T-helper 9 cell (primary cell): ENCODE measurements around the gene POGLUT3.

Experiments
- DNase-seq: peaks from one replicate; pipeline ENCODE4 v3.0.0-alpha.2; 2020

The POGLUT3 gene

DNA sequence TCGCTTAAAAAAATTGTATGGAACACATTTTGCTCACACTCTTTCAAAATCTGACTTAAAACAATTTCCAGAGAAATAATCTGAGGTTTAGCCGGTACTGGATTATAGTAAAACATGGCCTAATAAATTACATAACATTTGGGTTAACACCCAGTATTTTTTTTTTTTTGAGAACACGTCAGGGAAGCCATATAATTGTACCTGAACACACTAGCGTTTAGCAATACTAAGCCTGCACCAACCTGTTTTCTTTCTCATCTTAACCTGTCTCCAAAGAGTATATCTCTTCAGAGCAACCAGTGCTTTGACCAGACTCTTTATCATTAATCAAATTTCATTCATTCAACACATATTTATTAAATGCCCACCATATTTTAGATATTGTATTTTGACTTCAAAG, 2.0 kb upstream of the POGLUT3 start:
- no peak for DNase-seq

DNA sequence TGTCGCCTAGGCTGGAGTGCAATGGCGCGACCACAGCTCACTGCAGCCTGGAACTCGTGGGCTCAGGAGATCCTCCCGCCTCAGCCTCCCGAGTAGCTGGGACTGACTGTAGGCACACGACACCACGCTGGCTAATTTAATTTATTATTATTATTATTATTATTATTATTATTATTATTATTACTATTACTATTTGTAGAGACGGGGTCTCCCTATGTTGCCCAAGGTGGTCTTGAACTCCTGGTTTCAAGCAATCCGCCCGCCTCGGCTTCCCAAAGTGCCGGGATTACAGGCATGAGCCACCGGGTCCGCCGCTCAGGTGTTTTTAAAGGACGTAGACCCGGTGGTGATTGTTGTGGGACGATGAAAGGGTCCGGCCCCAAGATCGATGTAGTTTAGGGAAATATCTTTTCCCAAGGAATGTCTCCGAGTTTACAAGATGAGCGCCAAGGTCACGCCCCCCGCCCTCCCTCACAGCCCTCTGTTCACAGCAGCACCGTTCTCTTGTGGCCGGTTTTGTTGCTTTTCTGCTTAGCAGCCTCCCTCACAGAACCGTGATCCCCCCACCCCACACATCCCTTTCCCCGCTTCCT, 728 bp upstream of the POGLUT3 start:
- DNase-seq, result no peak

GRCh38 chr11:108497317-108498045, 703 bp downstream of the POGLUT3 start:
- peak; percentile 59 for DNase-seq

DNA sequence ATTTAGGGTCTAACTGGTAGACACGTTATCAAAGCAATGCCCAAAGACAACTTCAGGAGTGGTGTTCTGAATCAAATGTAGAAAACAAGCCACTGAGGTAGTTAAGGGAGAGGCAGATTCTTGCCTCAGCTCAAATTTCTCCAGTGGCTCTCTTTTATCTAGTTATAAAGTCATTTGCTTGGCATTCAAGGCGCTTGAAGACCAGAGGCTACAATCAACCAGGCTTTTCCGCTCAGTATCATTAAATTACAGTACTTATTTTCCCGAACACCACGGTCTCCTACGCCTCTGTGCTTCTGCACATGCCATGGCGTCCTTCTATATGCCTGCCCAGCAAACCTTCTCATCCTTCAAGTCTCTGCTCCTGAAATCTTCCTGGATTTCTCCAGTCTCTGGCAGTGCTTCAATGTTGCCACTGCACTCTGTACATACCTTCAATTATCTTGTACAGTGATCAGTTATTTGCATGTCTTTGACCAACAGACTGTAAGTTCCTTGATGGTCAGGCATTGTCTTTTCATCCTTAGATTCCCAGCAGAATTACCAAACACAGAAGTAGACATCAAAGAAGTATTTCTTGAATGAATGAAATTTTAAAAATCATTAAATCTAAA, 1.4 kb downstream of the POGLUT3 start:
- DNase-seq, result no peak

GRCh38 chr11:108495326-108495725, 2.9 kb downstream of the POGLUT3 start:
- no peak for DNase-seq

GRCh38 chr11:108494182-108494581, 4.0 kb downstream of the POGLUT3 start:
- no peak for DNase-seq

DNA sequence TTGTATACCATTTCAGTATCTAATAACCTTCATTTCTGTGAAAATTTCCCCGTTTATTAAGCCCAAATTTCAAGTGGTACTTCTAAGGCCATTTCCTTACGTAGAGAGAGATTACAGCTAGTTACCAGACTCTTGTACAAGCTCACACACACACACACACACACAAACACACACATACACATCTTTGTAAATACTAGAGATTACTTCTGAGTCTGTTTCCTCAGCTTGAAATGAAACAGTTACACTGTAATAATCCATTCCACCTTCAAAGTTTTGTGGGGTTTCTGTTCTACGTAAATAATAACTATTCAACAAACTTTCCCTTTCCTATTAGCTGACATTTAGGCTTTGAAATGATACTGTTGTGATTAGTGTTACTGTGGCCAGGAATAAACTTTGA, 6.2 kb downstream of the POGLUT3 start:
- no peak for DNase-seq

DNA sequence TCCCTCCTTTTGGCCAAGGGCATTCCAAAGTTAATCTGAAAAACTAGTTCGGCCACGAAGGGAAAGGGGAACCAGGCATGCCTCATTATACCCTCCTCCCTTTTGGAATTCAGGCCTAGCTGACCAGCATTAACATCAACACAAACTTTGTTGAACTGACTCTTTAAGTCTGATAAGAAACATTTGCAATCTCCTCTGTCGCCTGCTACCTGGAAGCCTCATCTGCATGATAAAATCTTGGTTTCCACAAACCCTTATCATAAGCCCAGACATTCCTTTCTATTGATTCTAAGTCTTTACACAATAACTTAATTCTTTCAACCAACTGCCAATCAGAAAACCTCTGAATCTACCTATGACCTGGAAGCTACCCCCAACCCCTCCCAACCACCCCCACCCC, 11.4 kb downstream of the POGLUT3 start:
- no peak for DNase-seq

DNA sequence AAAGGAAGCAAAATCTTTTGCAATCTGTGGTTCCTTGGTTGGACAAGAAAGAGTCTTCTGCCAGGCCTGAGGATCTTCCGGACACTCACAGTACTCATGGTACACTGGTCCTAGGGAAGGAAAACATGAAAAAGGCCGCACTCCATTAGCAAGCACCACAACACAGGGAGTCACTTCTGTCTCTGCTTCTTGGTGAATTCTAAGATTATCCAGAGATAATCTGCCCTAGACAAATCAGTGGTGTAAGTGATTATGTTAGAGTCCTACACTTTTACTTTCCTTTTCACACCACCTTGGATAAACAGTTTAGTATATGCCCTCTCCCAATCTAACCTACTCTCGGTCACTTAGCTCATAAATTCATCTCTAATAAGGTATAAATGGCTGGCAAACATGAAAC, 11.9 kb downstream of the POGLUT3 start:
- no peak for DNase-seq

- DNase-seq, result no peak
These were observed 15.0 kb downstream of the POGLUT3 start for GRCh38 chr11:108483163-108483562.

- no peak for DNase-seq
These were observed 23.3 kb downstream of the POGLUT3 start for GRCh38 chr11:108474664-108475463.

GRCh38 chr11:108472681-108473080, 25.5 kb downstream of the POGLUT3 start:
- DNase-seq, result no peak

- DNase-seq, result no peak
These were observed 29.7 kb downstream of the POGLUT3 start for GRCh38 chr11:108468478-108468864.

DNA sequence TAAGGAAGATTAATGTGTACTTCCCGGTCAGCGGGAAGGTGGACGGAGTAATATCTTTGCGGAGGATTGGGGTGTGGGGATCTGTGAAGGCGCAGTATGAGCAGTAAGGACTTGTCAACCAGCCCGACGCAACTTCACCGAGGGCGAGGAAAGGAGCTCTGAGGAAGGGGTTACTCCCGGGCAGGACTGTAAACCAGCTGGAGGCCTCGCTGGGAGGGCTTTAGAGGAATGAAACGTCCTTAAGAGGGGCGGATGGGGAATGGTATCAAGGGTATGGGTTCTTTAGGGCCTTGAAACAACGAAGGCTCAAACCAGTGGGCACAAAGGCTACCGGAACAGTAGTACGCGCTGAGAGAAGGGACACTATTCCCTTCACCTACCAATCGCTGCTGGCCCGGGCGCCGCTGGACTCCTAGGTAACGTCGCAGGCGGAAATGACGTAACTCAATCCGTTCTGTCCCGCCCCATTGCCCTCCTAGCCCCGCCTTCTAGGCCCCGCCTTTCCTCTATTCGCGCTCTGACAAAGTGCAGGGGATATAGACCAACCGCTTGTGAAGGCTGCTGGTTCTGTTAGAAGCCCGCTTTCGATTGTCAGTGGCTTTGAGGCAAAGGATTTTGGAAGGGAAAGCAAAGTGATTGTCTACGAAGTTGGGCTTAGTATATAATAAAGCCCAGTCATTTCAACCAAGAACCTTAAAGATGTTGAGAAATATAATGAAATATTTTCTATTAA, 30.9 kb downstream of the POGLUT3 start, which contains the start of gene C11orf65:
Gene C11orf65 (minus strand): TSS at position 439 of the 733 bp plus-strand sequence. CDS start 5,970 bp downstream, outside the sequence.
- peak; percentile 92 for DNase-seq

DNA sequence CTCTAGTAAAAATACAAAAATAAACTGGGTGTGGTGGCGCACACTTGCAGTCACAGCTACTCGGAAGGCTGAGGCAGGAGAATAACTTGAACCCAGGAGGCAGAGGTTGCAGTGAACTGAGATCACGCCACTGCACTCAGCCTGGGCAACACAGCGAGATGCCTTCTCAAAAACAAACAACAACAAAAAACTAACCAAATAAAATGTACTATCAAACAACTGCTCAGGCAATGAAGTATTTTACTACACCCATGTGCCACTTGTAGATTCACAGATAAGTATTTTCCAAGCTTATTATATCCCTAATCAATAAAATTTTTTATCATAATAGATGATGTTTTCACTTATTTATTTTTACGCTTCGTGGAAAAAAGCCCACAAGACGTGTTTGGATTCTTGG, 31.8 kb downstream of the POGLUT3 start:
- DNase-seq, result no peak

DNA sequence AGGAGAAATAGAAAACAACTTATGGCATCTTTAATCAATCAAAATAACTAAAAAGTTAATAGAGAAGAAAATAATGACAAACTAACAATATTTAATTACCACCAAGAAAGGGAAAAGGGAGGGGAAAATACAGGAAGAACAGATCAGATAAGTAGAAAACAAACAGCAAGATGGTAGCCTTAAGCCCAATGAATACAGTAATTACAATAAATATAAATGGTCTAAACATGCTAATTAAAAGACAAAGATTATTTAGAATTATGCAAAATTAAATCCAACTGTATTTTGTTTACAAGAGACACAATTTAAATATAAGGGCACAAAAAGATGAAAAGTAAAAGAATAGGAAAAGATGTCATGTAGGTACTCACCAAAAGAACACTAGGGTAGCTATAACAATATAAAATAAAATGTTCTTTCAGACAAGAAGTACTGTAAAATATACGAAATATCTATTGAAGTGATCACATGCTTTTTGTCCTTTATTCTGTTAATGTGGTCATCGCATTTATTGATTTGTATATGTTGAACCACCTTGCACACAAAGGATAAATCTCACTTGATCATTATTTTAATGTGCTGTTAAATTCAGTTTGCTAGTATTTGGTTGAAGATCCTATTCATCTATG, 44.9 kb downstream of the POGLUT3 start:
- DNase-seq, result no peak
